GM21360 (cell line): ENCODE data around the gene TOP3B.
"Not testable (repeated sequence)": the region's sequence is repeated elsewhere in the genome, so short reads cannot be mapped to it uniquely, and the experiment has no call there.

Experiments used
- ATAC-seq: cut with Tn5 transposase; IDR thresholded peaks from one replicate; pipeline ENCODE4 v1.9.1; 2021; ENCODE audit warnings: mild to moderate bottlenecking, moderate library complexity; ENCODE audit not compliant: unreplicated experiment

TOP3B gene

DNA sequence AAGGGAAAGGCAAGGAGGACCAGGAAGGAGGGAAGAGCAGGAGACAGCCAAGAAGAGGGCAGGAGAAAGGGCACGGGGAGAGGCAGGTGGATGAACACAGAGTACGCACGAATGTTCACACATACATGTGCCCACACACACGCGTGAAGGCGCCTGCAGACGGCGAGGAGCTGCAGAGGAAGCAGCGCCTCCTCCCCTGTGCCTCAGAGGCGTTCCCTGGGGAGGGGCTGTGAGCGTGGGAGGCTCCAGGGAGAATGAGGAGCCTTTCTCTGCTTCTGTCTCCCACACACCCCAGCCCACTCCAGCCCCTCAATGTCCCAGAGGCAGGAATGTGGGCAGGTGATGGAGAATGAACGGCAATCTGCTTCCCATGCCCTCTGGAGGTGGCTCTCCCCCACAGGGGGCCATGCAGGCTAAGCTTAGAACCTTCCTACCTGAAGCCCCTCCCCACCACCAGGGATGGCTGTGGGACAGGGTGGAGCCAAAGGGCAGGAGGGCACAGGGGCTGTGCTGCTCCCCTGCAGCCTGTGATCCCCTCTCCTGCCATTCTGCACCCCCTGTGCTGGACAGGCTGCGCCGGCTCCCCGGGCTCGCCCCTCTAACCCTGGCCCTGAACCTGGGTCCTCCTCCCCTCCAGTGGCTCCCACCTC lies 55.3 kb downstream of the TOP3B start:
- ATAC-seq = no peak

- ATAC-seq = no peak
These were observed 55.9 kb downstream of the TOP3B start for GRCh38 chr22:21926728-21927127.

- ATAC-seq = no peak
These were observed 59.4 kb downstream of the TOP3B start for GRCh38 chr22:21923163-21923561.

- ATAC-seq = no peak
These were observed 60.0 kb downstream of the TOP3B start for GRCh38 chr22:21922370-21923162.

DNA sequence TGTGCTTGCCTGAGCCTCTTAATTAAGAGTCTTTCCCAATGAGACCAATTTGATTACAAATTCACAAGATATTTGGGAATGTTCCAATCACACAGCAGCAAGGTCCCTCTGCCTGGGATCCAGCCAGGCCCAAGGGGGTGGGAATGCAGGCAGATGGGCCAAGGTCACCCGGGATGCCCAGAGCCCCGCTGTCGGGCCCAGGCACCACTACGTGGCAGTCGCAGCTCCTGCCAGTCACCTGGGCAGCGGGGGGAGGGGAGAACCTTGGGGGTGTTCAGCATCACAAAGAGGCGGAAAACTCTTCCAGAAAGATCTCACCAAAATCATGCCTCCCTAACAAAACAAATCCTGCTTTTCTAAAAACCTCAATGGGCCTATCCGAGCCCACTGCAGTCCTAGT lies 60.9 kb downstream of the TOP3B start:
- ATAC-seq = no peak

- no peak for ATAC-seq
These were observed 61.3 kb downstream of the TOP3B start for GRCh38 chr22:21921184-21921721.

DNA sequence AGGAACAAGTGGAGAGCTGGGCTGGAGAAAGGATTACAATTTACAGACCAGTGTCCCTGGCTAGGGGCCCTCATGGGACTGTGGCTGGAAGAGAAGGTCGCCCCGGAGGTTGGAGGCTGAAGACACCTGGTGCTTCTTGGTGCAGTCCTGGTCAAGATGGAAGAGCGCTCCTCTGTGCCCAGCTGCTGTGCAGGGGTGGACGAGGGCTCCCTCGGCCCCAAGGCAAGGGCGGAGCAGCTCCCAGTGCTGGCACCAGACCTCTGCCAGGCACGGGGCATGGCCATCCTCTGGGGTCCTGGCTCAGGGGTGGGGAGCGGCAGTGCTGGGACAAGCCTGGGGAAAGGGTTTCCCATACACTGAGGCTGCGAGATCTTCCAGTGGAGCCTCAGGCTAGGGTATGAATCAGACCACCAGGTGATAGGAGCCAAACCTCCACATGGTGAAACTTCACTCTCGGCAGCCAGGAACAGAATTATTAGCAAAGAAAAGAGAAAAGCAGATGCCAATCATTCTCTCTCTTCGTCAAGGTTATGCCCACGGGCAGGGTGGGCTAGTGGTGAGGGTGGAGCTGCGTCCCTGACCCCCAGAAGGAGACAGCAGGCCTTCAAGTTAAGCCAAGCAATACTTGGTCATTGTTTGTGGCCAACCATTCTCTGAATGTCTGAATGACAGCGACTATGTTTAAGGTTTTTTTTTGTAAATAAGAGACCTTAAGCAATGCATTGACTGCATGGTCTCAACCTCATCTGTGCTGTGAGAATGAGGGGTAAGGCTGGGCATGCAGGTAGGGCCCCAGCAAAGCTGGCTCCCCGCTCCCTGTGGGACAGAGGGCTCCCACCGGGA lies 62.0 kb downstream of the TOP3B start:
- ATAC-seq = no peak

- ATAC-seq = no peak
These were observed 62.9 kb downstream of the TOP3B start for GRCh38 chr22:21919526-21920307.

DNA sequence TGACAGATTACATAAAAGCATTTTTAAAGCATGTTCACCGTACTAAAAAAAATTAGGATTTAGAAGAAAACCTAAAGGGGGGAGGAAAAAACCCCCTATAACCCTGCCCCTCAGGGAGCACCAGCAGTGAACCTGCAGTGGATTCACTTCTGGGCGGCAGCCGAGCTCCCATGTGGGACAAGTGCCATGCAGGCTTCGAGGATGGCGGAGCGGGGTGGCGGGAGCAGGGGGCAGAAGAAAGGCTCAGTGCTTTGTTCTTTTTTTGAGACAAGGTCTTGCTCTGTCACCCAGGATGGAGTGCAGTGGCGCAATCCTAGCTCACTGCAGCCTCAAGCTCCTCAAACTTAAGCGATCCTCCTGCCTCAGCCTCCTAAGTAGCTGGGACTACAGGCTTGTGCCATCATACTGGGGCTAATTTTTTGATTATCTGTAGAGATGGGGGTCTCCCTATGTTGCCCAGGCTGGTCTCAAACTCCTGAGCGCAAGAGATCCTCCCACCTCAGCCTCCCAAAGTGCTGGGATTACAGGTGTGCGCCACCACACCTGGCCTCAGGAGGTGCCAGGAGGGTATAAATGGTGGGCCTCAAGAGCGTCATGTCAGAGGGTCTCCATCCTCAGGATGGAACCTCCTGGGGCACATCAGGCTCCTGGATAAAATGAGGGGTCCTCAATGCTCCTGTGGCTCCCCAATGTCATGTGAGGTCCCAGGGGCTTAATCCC lies 64.0 kb downstream of the TOP3B start:
- no peak for ATAC-seq

- no peak for ATAC-seq
These were observed 64.7 kb downstream of the TOP3B start for GRCh38 chr22:21917959-21918261.

- no peak for ATAC-seq
These were observed 65.2 kb downstream of the TOP3B start for GRCh38 chr22:21917181-21917958.

DNA sequence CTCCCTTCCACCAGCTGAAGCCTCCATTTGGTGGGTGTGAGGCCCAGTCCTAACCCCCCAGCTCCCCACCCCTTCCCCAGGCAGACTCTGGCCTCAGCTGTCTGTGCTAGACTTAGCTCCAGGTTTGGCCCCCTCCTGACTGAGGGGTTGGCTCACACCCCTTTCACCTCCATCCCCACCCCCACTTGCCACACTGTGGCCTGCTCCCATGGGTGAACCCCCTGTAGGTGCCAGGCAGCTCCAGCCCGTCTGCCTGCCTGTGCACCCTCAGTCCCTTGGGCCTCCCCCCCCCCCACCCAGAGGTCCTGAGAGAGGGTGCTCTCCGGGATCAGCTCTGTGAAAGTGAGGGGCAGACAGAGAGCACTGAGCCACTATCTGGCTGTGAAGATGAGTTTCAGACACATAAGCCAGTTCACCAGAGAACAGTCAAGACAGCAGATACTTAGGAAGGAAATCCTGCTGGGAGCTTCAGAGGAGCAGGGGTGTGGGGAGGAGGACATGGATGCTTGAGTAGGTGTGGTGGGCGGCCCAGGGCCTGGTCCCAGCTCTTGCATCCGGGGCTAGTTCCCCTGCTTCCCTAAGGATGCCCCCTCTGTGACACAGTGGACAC lies 66.2 kb downstream of the TOP3B start:
- ATAC-seq = no peak

GRCh38 chr22:21915624-21916308 lies 66.8 kb downstream of the TOP3B start:
- no peak for ATAC-seq

- not testable (repeated sequence) for ATAC-seq
These were observed 68.4 kb downstream of the TOP3B start for GRCh38 chr22:21914033-21914642.

DNA sequence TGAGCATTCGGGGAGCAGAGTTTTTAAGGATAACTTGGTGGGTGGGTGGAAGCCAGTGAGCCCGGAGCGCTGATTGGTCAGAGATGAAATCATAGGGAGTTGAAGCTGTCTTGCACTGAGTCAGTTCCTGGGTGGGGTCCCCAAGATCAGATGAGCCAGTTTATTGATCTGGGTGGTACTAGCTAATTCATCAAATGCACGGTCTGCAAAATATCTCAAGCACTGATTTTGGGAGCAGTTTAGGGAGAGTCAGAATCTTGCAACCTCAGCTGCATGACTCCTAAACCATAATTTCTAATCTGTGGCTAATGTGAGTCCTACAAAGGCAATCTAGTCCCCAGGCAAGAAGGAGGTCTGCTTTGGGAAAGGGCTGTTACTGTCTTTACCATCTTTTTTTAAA lies 72.2 kb downstream of the TOP3B start:
- ATAC-seq = not testable (repeated sequence)

- no peak for ATAC-seq
These were observed 72.7 kb downstream of the TOP3B start for GRCh38 chr22:21909871-21910270.

GRCh38 chr22:21907638-21908522 lies 74.7 kb downstream of the TOP3B start:
- ATAC-seq = no peak
